HG02588 (cell line): ENCODE data around the gene MLXIP.
"Not testable (repeated sequence)": the region's sequence is repeated elsewhere in the genome, so short reads cannot be mapped to it uniquely, and the experiment has no call there.

Source experiments
- ATAC-seq: cut with Tn5 transposase; IDR thresholded peaks from one replicate; pipeline ENCODE4 v1.9.1; 2021; ENCODE audit warnings: mild to moderate bottlenecking, moderate library complexity; ENCODE audit not compliant: unreplicated experiment

MLXIP gene

GRCh38 chr12:122051231-122051876, 27.2 kb upstream of the MLXIP start:
- ATAC-seq, result no peak

DNA sequence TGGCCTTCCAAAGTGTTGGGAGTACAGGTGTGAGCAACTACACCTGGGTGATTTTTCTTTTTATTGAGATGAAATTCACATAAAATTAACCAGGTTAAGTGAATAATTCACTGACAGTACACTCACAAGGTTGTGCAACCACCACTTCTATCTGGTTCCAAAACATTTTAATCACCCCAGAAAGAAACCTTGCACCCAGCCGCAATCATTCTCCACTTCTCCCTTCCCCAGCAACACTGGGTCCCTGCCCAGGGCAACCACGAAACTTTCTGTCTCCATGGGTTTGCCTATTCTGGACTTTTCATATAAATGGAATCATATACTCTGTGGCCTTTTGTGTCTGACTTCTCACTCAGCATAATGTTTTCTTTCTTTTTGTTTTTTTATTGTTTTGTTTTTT, 26.3 kb upstream of the MLXIP start:
- ATAC-seq, result no peak

- ATAC-seq, result no peak
Measured at GRCh38 chr12:122054842-122055520, 23.6 kb upstream of the MLXIP start.

DNA sequence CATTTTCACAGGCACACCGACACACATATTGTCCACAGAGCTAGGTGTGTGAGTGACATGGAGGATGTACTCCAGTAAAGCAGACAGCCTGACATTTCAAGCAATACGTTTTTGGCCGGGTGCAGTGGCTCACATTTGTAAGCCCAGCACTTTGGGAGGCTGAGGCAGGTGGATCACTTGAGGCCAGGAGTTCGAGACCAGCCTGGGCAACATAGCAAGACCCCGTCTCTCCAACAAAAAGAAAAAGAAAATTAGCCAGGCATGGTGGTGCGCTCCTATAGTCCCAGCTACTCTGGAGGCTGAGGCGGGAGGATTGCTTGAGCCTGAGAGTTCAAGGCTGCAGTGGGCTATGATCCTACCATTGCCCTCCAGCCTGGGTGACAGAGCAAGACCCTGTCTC, 22.1 kb upstream of the MLXIP start:
- not testable (repeated sequence) for ATAC-seq

DNA sequence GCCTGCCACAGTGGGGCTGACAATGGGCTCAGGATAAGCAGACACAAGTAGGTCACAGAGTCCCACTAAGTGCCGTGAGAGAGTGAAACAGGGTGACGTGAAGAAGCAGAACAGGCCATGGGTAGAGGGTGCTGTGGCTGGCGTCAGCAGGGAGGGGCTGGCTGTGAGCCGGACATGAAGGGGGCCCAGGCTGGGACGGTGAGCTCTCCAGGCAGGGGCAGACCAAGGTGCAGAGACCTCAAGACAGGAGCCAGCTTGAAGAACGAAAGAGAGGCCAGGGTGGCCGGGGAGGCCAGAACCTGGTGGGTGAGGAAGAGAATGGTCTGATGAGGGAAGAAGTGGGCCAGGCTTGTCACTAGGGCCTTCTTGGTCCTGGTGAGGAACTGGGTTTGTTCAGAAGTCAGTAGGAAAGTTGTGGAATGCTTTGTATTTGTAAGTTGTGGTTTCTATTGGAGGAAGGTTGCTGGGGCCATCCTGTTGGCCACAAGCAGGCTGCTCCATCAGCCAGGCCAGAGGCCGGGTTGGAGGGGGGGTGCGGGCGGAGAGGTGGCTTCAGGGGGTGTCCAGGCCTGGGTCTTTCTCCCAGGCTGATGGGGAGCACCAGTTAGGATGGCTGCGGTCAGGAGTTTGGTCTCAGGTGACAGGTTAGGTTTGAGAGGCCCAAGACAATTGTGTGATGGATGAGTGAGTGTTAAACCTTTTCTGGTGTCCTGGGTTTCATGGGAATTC, 21.4 kb upstream of the MLXIP start:
- no peak for ATAC-seq

- ATAC-seq, result no peak
Measured at GRCh38 chr12:122057769-122058168, 20.8 kb upstream of the MLXIP start.

DNA sequence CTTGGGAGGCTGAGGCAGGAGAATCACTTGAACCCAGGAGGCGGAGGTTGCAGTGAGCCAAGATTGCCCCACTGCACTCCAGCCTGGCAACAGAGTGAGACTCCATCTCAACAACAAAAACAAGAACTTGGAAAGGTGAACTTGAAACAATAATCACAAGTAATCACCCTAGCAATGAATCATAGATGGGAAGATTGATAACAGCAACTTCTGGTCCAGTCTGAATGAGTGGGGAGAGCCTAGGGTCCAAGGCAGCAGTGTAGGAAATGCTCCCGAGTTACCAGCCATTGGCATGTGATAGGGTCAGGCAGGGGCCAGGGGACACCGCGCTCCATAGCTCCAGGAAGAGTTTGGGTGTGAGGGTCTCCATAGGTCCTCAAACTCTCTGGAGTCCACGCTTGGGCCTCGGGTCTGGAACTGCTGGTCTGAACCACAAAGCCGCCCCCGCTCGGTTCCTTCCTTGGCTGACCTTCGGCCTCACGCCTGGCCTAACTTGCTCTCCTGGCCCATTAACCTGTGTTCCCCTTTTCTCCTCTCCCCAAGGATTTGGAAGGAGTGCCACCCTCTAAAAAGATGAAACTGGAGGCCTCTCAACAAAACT, 19.9 kb upstream of the MLXIP start:
- ATAC-seq, result no peak

DNA sequence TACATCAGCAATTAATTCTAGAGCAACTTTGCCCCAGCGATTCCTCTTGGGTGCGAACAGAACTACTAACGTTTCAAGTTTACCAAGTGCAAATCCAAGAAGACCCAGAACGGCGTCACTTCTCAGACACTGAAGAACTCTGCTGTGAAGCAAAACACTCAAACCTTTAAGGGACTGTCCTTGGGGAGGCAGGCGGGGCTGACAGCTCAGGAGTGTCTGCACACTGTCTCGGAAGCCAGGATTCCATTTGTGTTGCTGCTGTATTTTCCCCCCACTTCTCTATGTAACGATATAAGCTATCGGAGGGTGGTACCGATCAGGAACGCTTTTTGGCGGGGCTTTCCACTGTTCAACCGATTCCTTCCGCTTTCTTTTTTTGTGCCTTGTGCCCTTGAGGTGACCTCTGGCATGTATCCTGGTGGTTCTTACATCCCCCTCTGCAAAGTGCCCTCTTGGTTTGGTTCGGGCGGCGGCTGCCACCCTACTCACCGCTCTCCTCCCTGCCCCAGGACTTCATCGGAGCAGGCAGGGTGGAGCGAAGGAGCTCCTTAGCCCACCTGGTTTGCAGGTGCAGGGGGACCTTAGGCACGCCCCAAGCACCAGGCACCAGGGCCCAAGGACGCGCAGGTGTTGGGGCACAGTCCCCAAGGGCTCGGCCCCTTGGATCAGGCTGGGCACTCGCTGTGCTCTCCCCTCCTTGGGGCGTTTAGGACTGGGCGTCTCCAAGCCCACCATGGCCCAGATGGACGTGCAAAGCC, 19.2 kb upstream of the MLXIP start:
- ATAC-seq, result no peak

- ATAC-seq, result no peak
Measured at GRCh38 chr12:122060081-122060501, 18.5 kb upstream of the MLXIP start.

GRCh38 chr12:122061253-122061652, 17.3 kb upstream of the MLXIP start:
- no peak for ATAC-seq

DNA sequence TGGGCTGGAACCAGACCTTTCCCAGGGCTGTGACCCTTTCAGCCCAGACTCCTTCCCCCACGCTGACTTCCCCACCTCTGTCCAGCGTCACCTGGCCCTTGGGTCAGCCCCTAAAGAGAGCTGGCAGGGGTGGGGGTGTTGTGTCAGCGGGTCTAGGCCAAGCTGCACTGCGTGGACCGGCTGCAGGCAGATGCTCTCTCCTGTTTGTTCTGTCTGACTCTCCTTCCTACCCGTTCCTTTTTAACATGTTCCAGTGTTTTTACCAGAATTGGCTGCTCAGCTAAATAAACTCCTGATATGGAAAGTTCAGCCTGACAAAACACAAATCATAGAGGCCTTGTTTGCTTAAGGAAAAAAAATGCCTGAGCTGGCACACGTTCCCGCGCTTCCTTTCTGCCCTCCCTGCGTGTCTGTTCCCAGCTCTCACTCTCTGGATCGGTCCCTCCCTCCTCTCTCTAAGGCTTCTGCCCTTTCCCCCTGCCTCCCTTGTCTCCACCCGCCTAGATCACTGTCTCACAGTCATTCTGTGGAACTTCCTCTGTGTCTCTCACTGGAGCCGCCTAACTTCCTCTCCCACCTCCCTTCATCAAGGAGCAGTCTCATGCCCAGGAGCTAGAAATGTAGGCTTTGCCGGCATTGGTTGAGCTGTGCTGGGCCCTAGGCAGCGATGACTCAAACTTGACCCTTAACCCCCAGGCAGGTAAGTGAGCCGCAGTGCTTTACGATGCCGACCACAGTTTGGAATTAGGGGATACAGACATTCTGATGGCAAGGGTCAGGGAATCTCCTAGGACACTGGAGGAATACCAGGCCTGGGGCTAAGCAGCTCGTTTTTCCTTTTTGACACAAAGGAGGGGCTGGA, 15.5 kb upstream of the MLXIP start:
- ATAC-seq, result no peak

- ATAC-seq, result no peak
Measured at GRCh38 chr12:122063694-122064024, 14.9 kb upstream of the MLXIP start.

GRCh38 chr12:122064025-122064777, 14.4 kb upstream of the MLXIP start:
- ATAC-seq, result peak; percentile 39

GRCh38 chr12:122064780-122065588, 13.6 kb upstream of the MLXIP start:
- no peak for ATAC-seq

DNA sequence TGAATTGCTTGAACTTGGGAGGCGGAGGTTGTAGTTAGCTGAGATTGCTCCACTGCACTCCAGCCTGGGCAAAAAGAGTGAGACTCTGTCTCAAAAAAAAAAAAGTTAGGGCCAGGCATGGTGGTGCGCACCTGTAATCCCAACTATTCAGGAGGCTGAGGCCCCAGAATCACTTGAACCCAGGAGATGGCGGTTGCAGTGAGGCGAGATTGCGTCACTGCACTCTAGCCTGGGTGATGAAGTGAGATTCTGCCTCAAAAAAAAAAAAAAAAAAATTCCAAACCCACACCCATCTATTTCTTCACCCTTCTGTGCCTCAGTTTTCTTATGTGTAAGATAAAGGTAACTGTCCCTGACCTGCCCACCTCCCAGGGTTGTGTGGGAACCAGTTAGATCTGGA, 11.0 kb upstream of the MLXIP start:
- ATAC-seq, result no peak

DNA sequence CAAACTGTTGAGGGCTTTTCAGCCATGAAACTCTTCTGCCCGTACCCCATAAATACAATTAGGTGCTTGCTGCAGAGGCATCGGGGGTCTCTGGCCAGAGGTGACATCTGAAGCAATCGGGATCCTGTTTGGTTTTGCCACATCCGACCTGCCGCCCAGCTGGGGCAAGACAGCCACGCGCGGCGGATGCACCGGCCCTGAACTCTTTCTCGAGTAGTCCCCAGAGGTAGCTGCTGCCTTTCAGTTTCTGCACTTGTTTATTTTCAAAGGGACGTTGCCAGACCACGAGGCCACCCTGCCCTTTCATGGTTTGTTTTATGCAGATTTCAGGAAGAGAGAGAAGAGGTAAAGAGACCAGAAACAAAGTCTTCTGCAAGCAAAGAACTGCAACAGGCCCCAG, 10.6 kb upstream of the MLXIP start:
- ATAC-seq, result peak; percentile 91

- no peak for ATAC-seq
Measured at GRCh38 chr12:122072031-122072970, 6.3 kb upstream of the MLXIP start.

- no peak for ATAC-seq
Measured at GRCh38 chr12:122073815-122074214, 4.7 kb upstream of the MLXIP start.
